Cardiac muscle cell (in vitro differentiated cells and primary cell): ENCODE data around the gene ADAMTS6. TPM values are rescaled to one million over a fixed set of nuclear protein-coding genes. Genes with fewer than 3 reads are reported as not detected.

Experiments
- DNase-seq, 2 donors: peaks; one replicate each; pipeline versions ENCODE4 v3.0.0 to v3.0.0-alpha.2; 2010 to 2017; ENCODE audit warnings: low read depth in 1 of 2, low spot score in 1 of 2
- H3K27ac ChIP-seq: fragments of 200-600 bp; sonication (generic); 2 replicates; pipeline ENCODE4 v1.5.1; 2016
- H3K27me3 ChIP-seq: fragments of 200-600 bp; sonication (generic); 2 replicates; pipeline ENCODE4 v1.6.0; 2016; ENCODE audit warnings: control low read depth
- H3K36me3 ChIP-seq: fragments of 200-600 bp; sonication (generic); 2 replicates; pipeline ENCODE4 v1.5.1; 2016; ENCODE audit warnings: control low read depth
- H3K4me1 ChIP-seq: fragments of 200-600 bp; sonication (generic); 2 replicates; pipeline ENCODE4 v1.8.1; 2017; ENCODE audit warnings: low read depth, mild to moderate bottlenecking, mixed run types
- H3K4me3 ChIP-seq: fragments of 200-600 bp; sonication (generic); 2 replicates; pipeline ENCODE4 v1.5.1; 2016; ENCODE audit warnings: mild to moderate bottlenecking
- H3K9me3 ChIP-seq: fragments of 200-600 bp; sonication (generic); 2 replicates; pipeline ENCODE4 v1.5.1; 2017; ENCODE audit warnings: low read depth, mild to moderate bottlenecking, control low read depth
- polyA plus RNA-seq: library from polyadenylated mRNA; unstranded; fragments of >200 nt; fragmentation: Nextera tagmentation; extraction: Ambion mirVana; gene quantifications from 2 replicates; pipeline ENCODE4 v1.2.1, GENCODE V29; 2016
- total RNA-seq: library from RNA; depleted of rRNA; stranded (reverse); fragments of >200 nt; gene quantifications from 2 replicates; pipeline ENCODE4 v1.2.3, GENCODE V29; 2016
- TF ChIP-seq, protein P1 (sequence below): IDR thresholded peaks from 2 replicates; pipeline ENCODE4 v1.5.1; 2012; ENCODE audit warnings: low read depth, mild to moderate bottlenecking, low read length

Gene ADAMTS6
- total and polyA plus RNA-seq, 2 experiments from 2014 or later = 3.3 to 21.2 TPM

DNA sequence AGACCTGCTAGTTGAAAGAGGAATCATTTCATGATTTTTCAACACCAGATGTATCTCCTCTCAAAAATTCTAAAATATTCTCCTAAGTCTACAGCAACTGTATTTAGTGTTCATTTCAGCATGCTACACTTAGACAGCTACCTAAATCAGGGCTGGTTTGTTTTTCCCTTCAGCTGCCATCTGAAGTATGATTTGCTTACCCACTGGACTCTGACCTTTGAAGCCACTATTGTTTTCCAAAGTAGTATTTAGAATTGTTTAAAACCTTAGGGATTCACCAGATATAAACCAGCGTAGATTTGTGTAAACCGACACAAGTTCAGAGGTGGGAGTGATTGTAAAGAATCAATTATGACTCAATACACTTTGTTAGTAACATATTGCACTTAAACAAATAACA is 193.1 kb downstream of the ADAMTS6 start:
- H3K27me3 ChIP-seq = no peaks in the 10 kb centered on the region
- H3K27ac ChIP-seq = no peak overlapping the region
- no peak for DNase-seq
- H3K9me3 ChIP-seq = no peaks in the 10 kb centered on the region
- no peak overlapping the region for H3K4me3 ChIP-seq
- no peaks in the 10 kb centered on the region for H3K4me1 ChIP-seq
- no peaks in the 10 kb centered on the region for H3K36me3 ChIP-seq
- TF ChIP-seq, protein P1, sequence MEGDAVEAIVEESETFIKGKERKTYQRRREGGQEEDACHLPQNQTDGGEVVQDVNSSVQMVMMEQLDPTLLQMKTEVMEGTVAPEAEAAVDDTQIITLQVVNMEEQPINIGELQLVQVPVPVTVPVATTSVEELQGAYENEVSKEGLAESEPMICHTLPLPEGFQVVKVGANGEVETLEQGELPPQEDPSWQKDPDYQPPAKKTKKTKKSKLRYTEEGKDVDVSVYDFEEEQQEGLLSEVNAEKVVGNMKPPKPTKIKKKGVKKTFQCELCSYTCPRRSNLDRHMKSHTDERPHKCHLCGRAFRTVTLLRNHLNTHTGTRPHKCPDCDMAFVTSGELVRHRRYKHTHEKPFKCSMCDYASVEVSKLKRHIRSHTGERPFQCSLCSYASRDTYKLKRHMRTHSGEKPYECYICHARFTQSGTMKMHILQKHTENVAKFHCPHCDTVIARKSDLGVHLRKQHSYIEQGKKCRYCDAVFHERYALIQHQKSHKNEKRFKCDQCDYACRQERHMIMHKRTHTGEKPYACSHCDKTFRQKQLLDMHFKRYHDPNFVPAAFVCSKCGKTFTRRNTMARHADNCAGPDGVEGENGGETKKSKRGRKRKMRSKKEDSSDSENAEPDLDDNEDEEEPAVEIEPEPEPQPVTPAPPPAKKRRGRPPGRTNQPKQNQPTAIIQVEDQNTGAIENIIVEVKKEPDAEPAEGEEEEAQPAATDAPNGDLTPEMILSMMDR = no peak

DNA sequence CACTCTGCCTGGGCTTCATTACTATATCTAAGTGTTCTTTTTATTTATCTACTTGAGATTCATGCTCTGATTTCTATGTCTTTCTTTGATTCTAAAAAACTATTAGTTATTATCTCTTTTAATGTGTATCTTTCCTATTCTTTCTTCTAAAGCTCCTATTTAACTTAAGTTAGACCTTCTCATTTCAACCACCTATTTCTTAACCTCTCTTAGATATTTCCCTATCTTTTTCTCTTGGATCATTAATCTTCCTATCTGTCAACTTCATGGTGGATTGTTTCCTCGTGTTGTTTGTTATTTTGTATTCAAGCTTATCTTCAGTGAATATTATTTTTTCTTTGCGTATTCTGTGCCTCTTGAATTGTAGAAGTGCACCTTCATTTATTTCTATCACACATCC is 202.1 kb downstream of the ADAMTS6 start:
- H3K4me3 ChIP-seq = no peak overlapping the region
- no peaks in the 10 kb centered on the region for H3K36me3 ChIP-seq
- H3K27me3 ChIP-seq = no peaks in the 10 kb centered on the region
- H3K9me3 ChIP-seq = no peaks in the 10 kb centered on the region
- peaks cover 7% of the 10 kb centered on the region for H3K4me1 ChIP-seq
- TF ChIP-seq, protein P1 = no peak
- no peak overlapping the region for H3K27ac ChIP-seq
- DNase-seq = no peak

DNA sequence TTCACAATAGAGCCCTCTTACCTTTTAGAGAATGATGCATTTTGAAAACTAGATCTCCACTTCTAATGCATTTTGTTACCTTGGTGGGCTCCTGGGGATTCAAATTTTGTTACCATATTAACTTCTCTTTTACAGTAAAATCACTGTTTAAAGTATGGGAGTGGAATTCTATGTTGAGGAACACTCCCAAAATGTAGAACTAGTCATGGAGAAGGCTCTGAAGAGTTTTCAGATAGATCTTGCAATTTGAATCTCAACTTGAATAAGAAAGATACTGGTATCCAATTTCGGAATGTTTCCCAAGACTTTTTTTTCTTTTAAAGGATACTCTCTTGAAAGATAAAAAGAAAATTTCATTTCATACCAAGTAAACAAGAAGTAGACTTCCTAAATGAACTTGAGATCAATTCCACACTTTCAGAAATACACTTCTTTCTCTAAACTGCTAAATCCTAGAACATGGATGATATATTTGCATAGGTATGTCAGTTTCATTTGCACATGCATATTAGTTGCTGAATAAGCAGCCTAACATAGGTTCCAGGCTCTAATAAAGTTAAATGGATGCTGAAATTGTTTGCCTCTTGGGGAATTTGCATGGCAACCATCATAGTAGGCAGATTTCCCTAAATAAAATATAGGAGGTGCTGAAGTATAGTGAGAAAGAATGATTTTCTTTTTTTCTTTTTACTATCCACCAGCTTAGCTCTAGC is 205.4 kb downstream of the ADAMTS6 start:
- Histone ChIP-seq H3K27me3 (no peaks in the 10 kb centered on the region), H3K4me3 (no peak overlapping the region), H3K27ac (no peak overlapping the region), H3K36me3 (no peaks in the 10 kb centered on the region), H3K4me1 (no peaks in the 10 kb centered on the region), H3K9me3 (no peaks in the 10 kb centered on the region)
- no peak for DNase-seq
- TF ChIP-seq, protein P1 = no peak

DNA sequence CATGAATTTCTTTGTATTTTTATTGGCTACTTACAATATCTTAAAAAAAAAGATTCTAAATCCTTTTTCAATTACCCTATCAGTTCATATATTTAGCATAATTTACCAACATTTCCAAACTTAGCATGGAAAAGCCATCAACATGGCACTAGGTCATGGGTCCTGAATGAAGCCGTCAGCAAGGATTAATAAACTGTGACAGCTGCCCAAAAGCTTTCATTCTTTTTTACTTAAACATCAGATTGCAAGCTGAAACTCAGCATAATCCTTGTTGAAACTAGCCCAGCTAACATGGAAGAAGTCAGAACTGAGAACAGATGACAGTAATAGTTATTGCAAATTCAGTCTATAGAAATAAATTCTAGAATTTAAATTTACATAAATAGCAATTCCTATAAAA is 209.8 kb downstream of the ADAMTS6 start:
- H3K27me3 ChIP-seq = no peaks in the 10 kb centered on the region
- H3K9me3 ChIP-seq = no peaks in the 10 kb centered on the region
- no peak overlapping the region for H3K4me3 ChIP-seq
- no peak for DNase-seq
- no peak overlapping the region for H3K27ac ChIP-seq
- TF ChIP-seq, protein P1 = no peak
- H3K36me3 ChIP-seq = peaks cover 2% of the 10 kb centered on the region
- H3K4me1 ChIP-seq = peaks cover 5% of the 10 kb centered on the region

DNA sequence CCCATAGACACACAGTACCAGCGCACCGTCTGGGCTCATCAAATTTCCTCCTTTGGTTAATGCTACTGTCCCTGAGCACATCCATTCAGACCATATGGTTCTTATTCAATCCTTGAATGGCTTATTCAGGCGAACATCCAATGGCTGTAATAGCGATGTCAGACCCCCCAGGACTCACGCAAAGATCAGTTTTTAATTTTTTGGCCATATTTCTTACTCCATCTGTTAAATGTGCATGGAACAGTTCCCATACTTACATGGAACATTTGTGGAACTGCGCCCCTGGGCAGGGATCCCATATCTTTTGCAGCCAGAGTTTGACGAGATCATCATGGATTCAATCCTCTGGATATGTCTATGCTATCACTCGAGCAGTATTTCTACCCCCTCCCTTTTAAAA is 213.2 kb downstream of the ADAMTS6 start:
- DNase-seq = no peak
- peaks cover 5% of the 10 kb centered on the region for H3K4me1 ChIP-seq
- TF ChIP-seq, protein P1 = no peak
- no peak overlapping the region for H3K27ac ChIP-seq
- no peaks in the 10 kb centered on the region for H3K27me3 ChIP-seq
- H3K9me3 ChIP-seq = no peaks in the 10 kb centered on the region
- no peak overlapping the region for H3K4me3 ChIP-seq
- H3K36me3 ChIP-seq = peaks cover 2% of the 10 kb centered on the region
